Activated B cell treated with CpG ODN at 0.5 μM for 24 hours (primary cell): ENCODE results near the gene CCDC136. TPM values are rescaled to one million over a fixed set of nuclear protein-coding genes. Genes with fewer than 3 reads are reported as not detected.

Experiments used
- ATAC-seq: fragments of 200-7000 bp; cut with Tn5 transposase; one replicate; pipeline ENCODE4 v1.10.0; 2021; ENCODE audit warnings: low read depth, mild to moderate bottlenecking, moderate library complexity
- CTCF ChIA-PET: fragments of 350-600 bp; sonication (Branson Sonifier 250); formaldehyde crosslinking; loops from one replicate; lab custom pipeline; 2021; ENCODE audit warnings: antibody characterized with exemption; lab: Charles Lee
- POLR2A ChIA-PET: fragments of 350-600 bp; sonication (Branson Sonifier 250); formaldehyde crosslinking; loops from one replicate; lab custom pipeline; 2021; ENCODE audit warnings: antibody characterized with exemption; lab: Charles Lee
- DNase-seq: peaks from one replicate; pipeline ENCODE4 v3.0.0; 2022
- H3K27ac Mint-ChIP-seq: one replicate; pipeline ENCODE4 v1.8.0; 2020; ENCODE audit warnings: mixed read lengths
- H3K27me3 Mint-ChIP-seq: one replicate; pipeline ENCODE4 v1.8.0; 2021; ENCODE audit warnings: mixed read lengths
- H3K36me3 Mint-ChIP-seq: one replicate; pipeline ENCODE4 v1.8.0; 2021; ENCODE audit warnings: low read depth, mixed read lengths
- H3K4me1 Mint-ChIP-seq: one replicate; pipeline ENCODE4 v1.8.0; 2021; ENCODE audit warnings: mixed read lengths
- H3K4me3 Mint-ChIP-seq: one replicate; pipeline ENCODE4 v1.8.0; 2020; ENCODE audit warnings: mild to moderate bottlenecking, mixed read lengths
- H3K9me3 Mint-ChIP-seq: one replicate; pipeline ENCODE4 v1.8.0; 2020; ENCODE audit warnings: mixed read lengths
- CTCF ChIP-seq: fragments of 200-600 bp; IDR thresholded peaks from one replicate; pipeline ENCODE4 v1.8.0; 2022; ENCODE audit warnings: antibody characterized with exemption, mild to moderate bottlenecking
- intact Hi-C: fragments of 100-400 bp; cut with micrococcal nuclease; formaldehyde crosslinking; loops from one replicate; pipeline ENCODE4 v1.15.1; 2024
- total RNA-seq: library from RNA; stranded (reverse); gene quantifications from 2 replicates; pipeline ENCODE4 v1.2.3, GENCODE V29; 2022

The CCDC136 gene
- total RNA-seq, 1 donor from 2014 or later: 5.1 TPM

- intact Hi-C loops: no loop called here
- no peak for DNase-seq
- CTCF ChIA-PET: no interaction called here
- H3K36me3 Mint-ChIP-seq: no peaks in the 10 kb centered on the region
- H3K9me3 Mint-ChIP-seq: no peaks in the 10 kb centered on the region
- TF ChIP-seq CTCF: no peak
- POLR2A ChIA-PET: no interaction called here
- no peak for ATAC-seq
- H3K27ac Mint-ChIP-seq: no peak overlapping the region
- H3K27me3 Mint-ChIP-seq: no peaks in the 10 kb centered on the region
- no peak overlapping the region for H3K4me3 Mint-ChIP-seq
- no peaks in the 10 kb centered on the region for H3K4me1 Mint-ChIP-seq
Observed at GRCh38 chr7:128810997-128811396, 19.2 kb downstream of the CCDC136 start.

GRCh38 chr7:128811631-128812430 lies 20.1 kb downstream of the CCDC136 start:
- Mint-ChIP-seq H3K4me3 (no peak overlapping the region), H3K27ac (no peak overlapping the region), H3K9me3 (no peaks in the 10 kb centered on the region), H3K27me3 (no peaks in the 10 kb centered on the region), H3K36me3 (no peaks in the 10 kb centered on the region), H3K4me1 (no peaks in the 10 kb centered on the region)
- ATAC-seq (no peak), DNase-seq (no peak)
- ChIA-PET POLR2A (no interaction called here), CTCF (no interaction called here)
- intact Hi-C loops: no loop called here
- TF ChIP-seq CTCF: no peak

GRCh38 chr7:128812514-128813168 lies 20.9 kb downstream of the CCDC136 start:
- DNase-seq (no peak), ATAC-seq (no peak)
- Mint-ChIP-seq H3K4me3 (no peak overlapping the region), H3K4me1 (no peaks in the 10 kb centered on the region), H3K27ac (no peak overlapping the region), H3K9me3 (no peaks in the 10 kb centered on the region), H3K27me3 (no peaks in the 10 kb centered on the region), H3K36me3 (no peaks in the 10 kb centered on the region)
- intact Hi-C loops: no loop called here
- ChIA-PET CTCF (no interaction called here), POLR2A (no interaction called here)
- no peak for TF ChIP-seq CTCF

- POLR2A ChIA-PET: no interaction called here
- no peaks in the 10 kb centered on the region for H3K9me3 Mint-ChIP-seq
- no peak overlapping the region for H3K27ac Mint-ChIP-seq
- CTCF ChIA-PET: no interaction called here
- no peak for TF ChIP-seq CTCF
- H3K4me1 Mint-ChIP-seq: no peaks in the 10 kb centered on the region
- no peak overlapping the region for H3K4me3 Mint-ChIP-seq
- DNase-seq: no peak
- intact Hi-C loops: no loop called here
- H3K36me3 Mint-ChIP-seq: no peaks in the 10 kb centered on the region
- peaks cover 3% of the 10 kb centered on the region for H3K27me3 Mint-ChIP-seq
- ATAC-seq: no peak
Observed at GRCh38 chr7:128814499-128814898, 22.7 kb downstream of the CCDC136 start.

- H3K9me3 Mint-ChIP-seq: no peaks in the 10 kb centered on the region
- POLR2A ChIA-PET: no interaction called here
- no peaks in the 10 kb centered on the region for H3K36me3 Mint-ChIP-seq
- intact Hi-C loops: no loop called here
- DNase-seq (no peak), ATAC-seq (no peak)
- H3K27me3 Mint-ChIP-seq: peaks cover 3% of the 10 kb centered on the region
- H3K4me1 Mint-ChIP-seq: no peaks in the 10 kb centered on the region
- no peak overlapping the region for H3K27ac Mint-ChIP-seq
- no peak for TF ChIP-seq CTCF
- CTCF ChIA-PET: no interaction called here
- H3K4me3 Mint-ChIP-seq: no peak overlapping the region
Observed at GRCh38 chr7:128815289-128815942, 23.6 kb downstream of the CCDC136 start.
